BE2C (cell line): Measurements from ENCODE around the gene ERICH2.

ENCODE experiments used
- DNase-seq: peaks from one replicate; pipeline ENCODE4 v3.0.0-alpha.2; 2020
- H3K27me3 ChIP-seq: fragments of 250-450 bp; sonication (Bioruptor Pico); 2 replicates; pipeline ENCODE4 v1.5.1; 2020; ENCODE audit warnings: mild to moderate bottlenecking
- H3K36me3 ChIP-seq: fragments of 250-450 bp; sonication (Bioruptor Pico); 2 replicates; pipeline ENCODE4 v1.5.1; 2020; ENCODE audit warnings: mild to moderate bottlenecking
- H3K4me1 ChIP-seq: fragments of 250-450 bp; sonication (Bioruptor Pico); 2 replicates; pipeline ENCODE4 v1.5.1; 2020
- H3K4me3 ChIP-seq: 2 replicates; pipeline ENCODE4 v1.5.1; 2011; ENCODE audit warnings: low read depth, low read length
- H3K9me3 ChIP-seq: fragments of 250-450 bp; sonication (Bioruptor Pico); 2 replicates; pipeline ENCODE4 v1.5.1; 2020
- CTCF ChIP-seq: IDR thresholded peaks from 2 replicates; pipeline ENCODE4 v1.5.1; 2012; ENCODE audit warnings: mild to moderate bottlenecking, low read depth, low read length

ERICH2 gene

GRCh38 chr2:170783549-170783948, 13.4 kb downstream of the ERICH2 start:
- no peak overlapping the region for H3K4me3 ChIP-seq
- no peaks in the 10 kb centered on the region for H3K36me3 ChIP-seq
- no peaks in the 10 kb centered on the region for H3K27me3 ChIP-seq
- no peak for DNase-seq
- H3K4me1 ChIP-seq: no peaks in the 10 kb centered on the region
- no peak for TF ChIP-seq CTCF
- H3K9me3 ChIP-seq: no peaks in the 10 kb centered on the region

GRCh38 chr2:170798996-170799395, 28.8 kb downstream of the ERICH2 start:
- no peak for TF ChIP-seq CTCF
- Histone ChIP-seq H3K9me3 (no peaks in the 10 kb centered on the region), H3K4me3 (no peak overlapping the region), H3K36me3 (no peaks in the 10 kb centered on the region), H3K4me1 (no peaks in the 10 kb centered on the region), H3K27me3 (no peaks in the 10 kb centered on the region)
- DNase-seq: no peak

GRCh38 chr2:170806548-170806947, 36.4 kb downstream of the ERICH2 start:
- Histone ChIP-seq H3K4me3 (no peak overlapping the region), H3K4me1 (no peaks in the 10 kb centered on the region), H3K36me3 (no peaks in the 10 kb centered on the region), H3K27me3 (no peaks in the 10 kb centered on the region), H3K9me3 (no peaks in the 10 kb centered on the region)
- TF ChIP-seq CTCF: no peak
- no peak for DNase-seq

- Histone ChIP-seq H3K36me3 (no peaks in the 10 kb centered on the region), H3K27me3 (peaks cover 52% of the 10 kb centered on the region), H3K4me1 (no peaks in the 10 kb centered on the region), H3K4me3 (no peak overlapping the region), H3K9me3 (no peaks in the 10 kb centered on the region)
- DNase-seq: peak; percentile 41
- TF ChIP-seq CTCF: peak; percentile 58
Measured at GRCh38 chr2:170812710-170813600, 42.8 kb downstream of the ERICH2 start.

- no peak for TF ChIP-seq CTCF
- Histone ChIP-seq H3K4me3 (no peak overlapping the region), H3K27me3 (peaks cover 60% of the 10 kb centered on the region), H3K9me3 (no peaks in the 10 kb centered on the region), H3K36me3 (no peaks in the 10 kb centered on the region), H3K4me1 (no peaks in the 10 kb centered on the region)
- DNase-seq: no peak
Measured at GRCh38 chr2:170813611-170814532, 43.7 kb downstream of the ERICH2 start.
